WTC11 (cell line): ENCODE results near the gene ELOA2. TPM values are rescaled to one million over a fixed set of nuclear protein-coding genes. Genes with fewer than 3 reads are reported as not detected.
"Not testable (repeated sequence)": the region's sequence is repeated elsewhere in the genome, so short reads cannot be mapped to it uniquely, and the experiment has no call there.

ENCODE experiments used
- ATAC-seq: fragments of 200-7000 bp; cut with Tn5 transposase; 2 replicates; pipeline ENCODE4 v1.10.0; 2021; ENCODE audit warnings: mild to moderate bottlenecking, moderate library complexity
- CTCF ChIA-PET: fragments of 300-600 bp; sonication (Branson Sonifier 250); formaldehyde crosslinking; loops from one replicate; lab custom pipeline; 2021; ENCODE audit warnings: antibody characterized with exemption; lab: Charles Lee
- POLR2A ChIA-PET: fragments of 350-600 bp; sonication (Branson Sonifier 250); formaldehyde crosslinking; loops from one replicate; lab custom pipeline; 2021; ENCODE audit warnings: antibody characterized with exemption; lab: Charles Lee
- DNase-seq: peaks from one replicate; pipeline ENCODE4 v3.0.0; 2021; ENCODE audit warnings: low spot score
- H3K27ac Mint-ChIP-seq: 2 replicates; pipeline ENCODE4 v1.8.0; 2021; ENCODE audit warnings: mixed read lengths
- H3K27me3 Mint-ChIP-seq: 2 replicates; pipeline ENCODE4 v1.8.0; 2021; ENCODE audit warnings: low read depth, mild to moderate bottlenecking, moderate library complexity, mixed read lengths
- H3K36me3 Mint-ChIP-seq: 2 replicates; pipeline ENCODE4 v1.8.0; 2021; ENCODE audit warnings: mixed read lengths
- H3K4me1 Mint-ChIP-seq: 2 replicates; pipeline ENCODE4 v1.8.0; 2022; ENCODE audit warnings: mixed read lengths
- H3K4me3 Mint-ChIP-seq: 2 replicates; pipeline ENCODE4 v1.8.0; 2021; ENCODE audit warnings: mild to moderate bottlenecking, moderate library complexity, mixed read lengths
- H3K9me3 Mint-ChIP-seq: 2 replicates; pipeline ENCODE4 v1.8.0; 2021; ENCODE audit warnings: mixed read lengths
- TEAD4 ChIP-seq: sonication (generic); formaldehyde crosslinking; IDR thresholded peaks from 2 replicates; pipeline ENCODE4 v1.8.0; 2022; ENCODE audit warnings: mild to moderate bottlenecking, missing genetic modification reagents
- total RNA-seq: library from RNA; stranded (reverse); gene quantifications from 3 replicates; pipeline ENCODE4 v1.2.3, GENCODE V29; 2021
- TF ChIP-seq, protein P1 (sequence below): fragments of 200-600 bp; IDR thresholded peaks from 2 replicates; pipeline ENCODE4 v1.8.0; 2022; ENCODE audit warnings: antibody characterized with exemption
- TF ChIP-seq, protein P2 (sequence below): fragments of 250-450 bp; sonication (Bioruptor Pico); IDR thresholded peaks from 2 replicates; pipeline ENCODE4 v1.9.0; 2021; ENCODE audit warnings: mild to moderate bottlenecking, borderline replicate concordance
- TF ChIP-seq, protein P3 (sequence below): sonication (generic); formaldehyde crosslinking; IDR thresholded peaks from 2 replicates; pipeline ENCODE4 v1.8.1; 2023; ENCODE audit warnings: mild to moderate bottlenecking, missing genetic modification reagents, borderline replicate concordance

ELOA2 gene
- total RNA-seq, 1 experiment from 2014 or later, result not detected

DNA sequence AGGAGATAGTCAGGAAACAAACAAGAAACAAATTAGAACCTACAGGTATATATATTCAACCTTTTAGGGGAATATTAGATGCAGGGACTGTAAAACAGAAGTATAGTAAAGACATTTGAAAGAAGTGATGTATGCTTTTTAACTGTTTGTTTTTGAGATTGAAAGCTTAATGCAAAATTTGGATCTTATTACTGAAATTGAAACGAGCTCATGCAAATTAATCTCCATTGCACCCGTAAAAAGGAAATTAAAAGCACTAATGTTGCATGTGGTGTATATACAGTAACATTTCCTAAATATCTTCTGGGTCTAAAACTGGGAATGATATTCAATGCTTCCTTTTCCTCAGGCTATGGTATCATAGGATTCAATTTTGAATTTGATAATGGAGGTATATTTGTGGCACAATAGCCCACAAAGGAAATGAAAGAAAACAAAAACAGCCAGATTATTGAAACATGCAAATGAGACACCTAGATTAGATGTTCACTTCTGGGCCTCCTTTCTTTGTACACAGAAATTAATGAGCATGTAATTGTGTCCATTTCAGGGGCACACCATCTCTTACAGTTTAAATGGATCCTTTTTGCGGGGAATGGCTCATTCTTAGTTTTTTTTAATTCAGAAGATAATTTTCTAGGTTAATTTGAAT lies 1.6 kb upstream of the ELOA2 start:
- ATAC-seq, result no peak
- Mint-ChIP-seq H3K9me3 (no peaks in the 10 kb centered on the region), H3K27ac (no peak overlapping the region), H3K36me3 (no peaks in the 10 kb centered on the region), H3K27me3 (no peaks in the 10 kb centered on the region), H3K4me1 (no peaks in the 10 kb centered on the region), H3K4me3 (no peak overlapping the region)
- DNase-seq, result no peak
- ChIA-PET POLR2A (interaction anchor here (0.7 kb wide), 1 partner anchor 25 kb away, joined by 5 read pairs; no protein-coding TSS in a partner anchor), CTCF (interaction anchor here (1.0 kb wide), 1 partner anchor 38 kb away, joined by 3 read pairs; no protein-coding TSS in a partner anchor)
- TF ChIP-seq, protein P1, sequence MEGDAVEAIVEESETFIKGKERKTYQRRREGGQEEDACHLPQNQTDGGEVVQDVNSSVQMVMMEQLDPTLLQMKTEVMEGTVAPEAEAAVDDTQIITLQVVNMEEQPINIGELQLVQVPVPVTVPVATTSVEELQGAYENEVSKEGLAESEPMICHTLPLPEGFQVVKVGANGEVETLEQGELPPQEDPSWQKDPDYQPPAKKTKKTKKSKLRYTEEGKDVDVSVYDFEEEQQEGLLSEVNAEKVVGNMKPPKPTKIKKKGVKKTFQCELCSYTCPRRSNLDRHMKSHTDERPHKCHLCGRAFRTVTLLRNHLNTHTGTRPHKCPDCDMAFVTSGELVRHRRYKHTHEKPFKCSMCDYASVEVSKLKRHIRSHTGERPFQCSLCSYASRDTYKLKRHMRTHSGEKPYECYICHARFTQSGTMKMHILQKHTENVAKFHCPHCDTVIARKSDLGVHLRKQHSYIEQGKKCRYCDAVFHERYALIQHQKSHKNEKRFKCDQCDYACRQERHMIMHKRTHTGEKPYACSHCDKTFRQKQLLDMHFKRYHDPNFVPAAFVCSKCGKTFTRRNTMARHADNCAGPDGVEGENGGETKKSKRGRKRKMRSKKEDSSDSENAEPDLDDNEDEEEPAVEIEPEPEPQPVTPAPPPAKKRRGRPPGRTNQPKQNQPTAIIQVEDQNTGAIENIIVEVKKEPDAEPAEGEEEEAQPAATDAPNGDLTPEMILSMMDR, result 0 out of 2 replicates have a peak, but pooled peaks have one; percentile 2
- TF ChIP-seq, protein P2, sequence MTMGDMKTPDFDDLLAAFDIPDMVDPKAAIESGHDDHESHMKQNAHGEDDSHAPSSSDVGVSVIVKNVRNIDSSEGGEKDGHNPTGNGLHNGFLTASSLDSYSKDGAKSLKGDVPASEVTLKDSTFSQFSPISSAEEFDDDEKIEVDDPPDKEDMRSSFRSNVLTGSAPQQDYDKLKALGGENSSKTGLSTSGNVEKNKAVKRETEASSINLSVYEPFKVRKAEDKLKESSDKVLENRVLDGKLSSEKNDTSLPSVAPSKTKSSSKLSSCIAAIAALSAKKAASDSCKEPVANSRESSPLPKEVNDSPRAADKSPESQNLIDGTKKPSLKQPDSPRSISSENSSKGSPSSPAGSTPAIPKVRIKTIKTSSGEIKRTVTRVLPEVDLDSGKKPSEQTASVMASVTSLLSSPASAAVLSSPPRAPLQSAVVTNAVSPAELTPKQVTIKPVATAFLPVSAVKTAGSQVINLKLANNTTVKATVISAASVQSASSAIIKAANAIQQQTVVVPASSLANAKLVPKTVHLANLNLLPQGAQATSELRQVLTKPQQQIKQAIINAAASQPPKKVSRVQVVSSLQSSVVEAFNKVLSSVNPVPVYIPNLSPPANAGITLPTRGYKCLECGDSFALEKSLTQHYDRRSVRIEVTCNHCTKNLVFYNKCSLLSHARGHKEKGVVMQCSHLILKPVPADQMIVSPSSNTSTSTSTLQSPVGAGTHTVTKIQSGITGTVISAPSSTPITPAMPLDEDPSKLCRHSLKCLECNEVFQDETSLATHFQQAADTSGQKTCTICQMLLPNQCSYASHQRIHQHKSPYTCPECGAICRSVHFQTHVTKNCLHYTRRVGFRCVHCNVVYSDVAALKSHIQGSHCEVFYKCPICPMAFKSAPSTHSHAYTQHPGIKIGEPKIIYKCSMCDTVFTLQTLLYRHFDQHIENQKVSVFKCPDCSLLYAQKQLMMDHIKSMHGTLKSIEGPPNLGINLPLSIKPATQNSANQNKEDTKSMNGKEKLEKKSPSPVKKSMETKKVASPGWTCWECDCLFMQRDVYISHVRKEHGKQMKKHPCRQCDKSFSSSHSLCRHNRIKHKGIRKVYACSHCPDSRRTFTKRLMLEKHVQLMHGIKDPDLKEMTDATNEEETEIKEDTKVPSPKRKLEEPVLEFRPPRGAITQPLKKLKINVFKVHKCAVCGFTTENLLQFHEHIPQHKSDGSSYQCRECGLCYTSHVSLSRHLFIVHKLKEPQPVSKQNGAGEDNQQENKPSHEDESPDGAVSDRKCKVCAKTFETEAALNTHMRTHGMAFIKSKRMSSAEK (CRISPR knock-in tag), result no peak
- TF ChIP-seq, protein P3, sequence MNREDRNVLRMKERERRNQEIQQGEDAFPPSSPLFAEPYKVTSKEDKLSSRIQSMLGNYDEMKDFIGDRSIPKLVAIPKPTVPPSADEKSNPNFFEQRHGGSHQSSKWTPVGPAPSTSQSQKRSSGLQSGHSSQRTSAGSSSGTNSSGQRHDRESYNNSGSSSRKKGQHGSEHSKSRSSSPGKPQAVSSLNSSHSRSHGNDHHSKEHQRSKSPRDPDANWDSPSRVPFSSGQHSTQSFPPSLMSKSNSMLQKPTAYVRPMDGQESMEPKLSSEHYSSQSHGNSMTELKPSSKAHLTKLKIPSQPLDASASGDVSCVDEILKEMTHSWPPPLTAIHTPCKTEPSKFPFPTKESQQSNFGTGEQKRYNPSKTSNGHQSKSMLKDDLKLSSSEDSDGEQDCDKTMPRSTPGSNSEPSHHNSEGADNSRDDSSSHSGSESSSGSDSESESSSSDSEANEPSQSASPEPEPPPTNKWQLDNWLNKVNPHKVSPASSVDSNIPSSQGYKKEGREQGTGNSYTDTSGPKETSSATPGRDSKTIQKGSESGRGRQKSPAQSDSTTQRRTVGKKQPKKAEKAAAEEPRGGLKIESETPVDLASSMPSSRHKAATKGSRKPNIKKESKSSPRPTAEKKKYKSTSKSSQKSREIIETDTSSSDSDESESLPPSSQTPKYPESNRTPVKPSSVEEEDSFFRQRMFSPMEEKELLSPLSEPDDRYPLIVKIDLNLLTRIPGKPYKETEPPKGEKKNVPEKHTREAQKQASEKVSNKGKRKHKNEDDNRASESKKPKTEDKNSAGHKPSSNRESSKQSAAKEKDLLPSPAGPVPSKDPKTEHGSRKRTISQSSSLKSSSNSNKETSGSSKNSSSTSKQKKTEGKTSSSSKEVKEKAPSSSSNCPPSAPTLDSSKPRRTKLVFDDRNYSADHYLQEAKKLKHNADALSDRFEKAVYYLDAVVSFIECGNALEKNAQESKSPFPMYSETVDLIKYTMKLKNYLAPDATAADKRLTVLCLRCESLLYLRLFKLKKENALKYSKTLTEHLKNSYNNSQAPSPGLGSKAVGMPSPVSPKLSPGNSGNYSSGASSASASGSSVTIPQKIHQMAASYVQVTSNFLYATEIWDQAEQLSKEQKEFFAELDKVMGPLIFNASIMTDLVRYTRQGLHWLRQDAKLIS (CRISPR knock-in tag), result no peak

DNA sequence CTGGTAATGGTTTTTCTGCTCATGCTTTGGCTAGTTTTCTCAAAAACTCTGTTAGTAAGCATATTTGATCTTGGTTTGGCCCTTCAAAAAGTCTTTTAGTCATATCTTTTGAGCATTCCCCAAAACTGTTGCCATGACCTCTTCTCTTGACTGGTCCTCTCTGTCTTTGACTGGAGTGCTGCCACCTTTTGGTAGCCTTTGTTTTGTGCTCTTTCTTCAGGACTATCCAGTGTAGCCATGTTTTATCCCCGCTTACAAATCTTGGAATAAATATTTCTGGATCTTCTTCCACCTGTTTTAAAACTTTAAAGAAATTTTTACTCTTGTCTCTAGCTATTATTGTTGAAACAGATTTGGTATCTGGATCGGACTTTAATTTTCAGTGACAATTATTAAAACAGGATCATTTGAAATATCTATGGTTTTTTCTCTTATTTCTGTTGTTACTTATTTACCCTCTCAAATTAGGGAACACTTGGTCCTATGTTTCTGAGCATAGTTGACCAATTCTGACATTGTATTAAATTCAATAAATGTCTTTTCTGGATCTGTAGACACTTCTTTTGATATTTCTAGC lies 965 bp upstream of the ELOA2 start:
- Mint-ChIP-seq H3K27ac (no peak overlapping the region), H3K36me3 (no peaks in the 10 kb centered on the region), H3K4me1 (no peaks in the 10 kb centered on the region), H3K27me3 (no peaks in the 10 kb centered on the region), H3K4me3 (no peak overlapping the region), H3K9me3 (no peaks in the 10 kb centered on the region)
- DNase-seq (peak; percentile 21), ATAC-seq (peak; percentile 80)
- ChIA-PET CTCF (interaction anchor here (1.0 kb wide), 1 partner anchor 39 kb away, joined by 3 read pairs; no protein-coding TSS in a partner anchor), POLR2A (no interaction called here)
- TF ChIP-seq TEAD4 (CRISPR knock-in tag), result no peak
- TF ChIP-seq, protein P1, result 0 out of 2 replicates have a peak, but pooled peaks have one; percentile 8

DNA sequence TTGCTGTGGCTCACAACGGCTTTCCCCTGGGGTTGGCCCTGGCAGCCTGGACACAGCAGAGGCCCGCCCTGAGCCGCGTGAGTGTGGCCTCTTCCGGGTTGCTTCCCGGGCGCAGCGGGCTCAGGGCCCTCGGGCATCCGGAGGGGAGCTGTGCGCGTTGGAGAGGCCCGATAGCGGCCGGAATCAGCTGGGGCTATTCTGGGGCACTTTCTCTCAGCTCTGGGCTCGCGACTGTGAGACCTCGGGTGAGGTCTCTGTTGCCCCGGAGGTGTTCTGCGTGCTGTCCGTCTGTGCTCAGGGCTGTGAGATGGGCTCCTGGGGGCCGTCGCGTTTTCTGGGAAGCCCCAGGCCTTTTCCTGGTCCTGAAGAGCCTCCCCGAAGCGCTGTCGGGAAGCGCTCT lies 830 bp downstream of the ELOA2 start:
- POLR2A ChIA-PET, H3K27me3 Mint-ChIP-seq, ATAC-seq, H3K4me3 Mint-ChIP-seq, DNase-seq, H3K36me3 Mint-ChIP-seq, H3K27ac Mint-ChIP-seq, H3K9me3 Mint-ChIP-seq, H3K4me1 Mint-ChIP-seq: not testable (repeated sequence)
- CTCF ChIA-PET, result interaction anchor here (0.9 to 1.1 kb wide), 3 partner anchors 13 to 377 kb away, joined by 3 to 5 read pairs (median 3); no protein-coding TSS in a partner anchor
